ENCODE results near the gene PPP1R3D. TPM values are rescaled to one million over a fixed set of nuclear protein-coding genes. Genes with fewer than 3 reads are reported as not detected.

PPP1R3D gene
- polyA plus RNA-seq, 3 donors = 2.0 to 3.9 (median 3.5) TPM

- Histone ChIP-seq H3K27me3 (ENCODE audit: control insufficient read depth in 2 of 2, insufficient read depth in 2 of 2, low read length in 2 of 2) (no peaks in the 10 kb centered on the region), H3K9me3 (replicated peaks in 1 of 2; ENCODE audit: control insufficient read depth in 1 of 2, insufficient read depth in 1 of 2, low read length in 2 of 2) (no peaks in the 10 kb centered on the region), H3K4me3 (replicated peaks in 1 of 3; ENCODE audit: low read depth in 2 of 3, low read length in 3 of 3) (no peak overlapping the region), H3K4me1 (ENCODE audit: control insufficient read depth in 1 of 2, insufficient read depth in 2 of 2, low read length in 2 of 2) (peaks cover 28 to 38% of the 10 kb centered on the region in 2 donors), H3K79me2 (ENCODE audit: insufficient read depth, low read length) (peaks cover 31% of the 10 kb centered on the region), H3K36me3 (replicated peaks in 1 of 2; ENCODE audit: control insufficient read depth in 1 of 2, insufficient read depth in 2 of 2, low read length in 2 of 2) (peaks cover 0 to 12% of the 10 kb centered on the region in 2 donors), H3K4me2 (replicated peaks; ENCODE audit: extremely low read depth, low read length, poor library complexity, severe bottlenecking) (peak overlapping the region; percentile 83), H3K27ac (ENCODE audit: low read depth in 1 of 2, low read length in 2 of 2) (no peak overlapping the region), H2AFZ (ENCODE audit: insufficient read depth, low read depth, low read length, poor library complexity, severe bottlenecking) (no peak overlapping the region), H4K20me1 (ENCODE audit: insufficient read depth, low read length) (peaks cover 26% of the 10 kb centered on the region), H3K9ac (ENCODE audit: insufficient read depth, low read length, poor library complexity, severe bottlenecking) (no peak overlapping the region)
- Mint-ChIP-seq H3K9me3 (peaks cover 0 to 4% (median 0%) of the 10 kb centered on the region in 7 donors), H3K4me3 (peak overlapping the region; percentile 59 to 64), H3K4me1 (peaks cover 28% of the 10 kb centered on the region), H3K27me3 (ENCODE audit: low read depth in 3 of 3) (peaks cover 0 to 9% (median 5%) of the 10 kb centered on the region in 3 donors), H3K27ac (no peak overlapping the region), H3K36me3 (peaks cover 8 to 13% of the 10 kb centered on the region in 2 donors)
- 83% methylated on average over 66 of the region's 72 CpGs for WGBS (ENCODE audit: insufficient coverage)
- TF ChIP-seq CTCF (IDR thresholded peaks at IDR 0.05) = no peak
- no peak for DNase-seq
- intact Hi-C loops (cut with micrococcal nuclease) = no loop called here
Observed at GRCh38 chr20:59932616-59933295, 7.3 kb downstream of the PPP1R3D start.

- H4K20me1 ChIP-seq (ENCODE audit: insufficient read depth, low read length) = peaks cover 17% of the 10 kb centered on the region
- no peak overlapping the region for H2AFZ ChIP-seq (ENCODE audit: insufficient read depth, low read depth, low read length, poor library complexity, severe bottlenecking)
- H3K4me2 ChIP-seq (replicated peaks; ENCODE audit: extremely low read depth, low read length, poor library complexity, severe bottlenecking) = no peak overlapping the region
- H3K36me3 Mint-ChIP-seq = peaks cover 8 to 13% of the 10 kb centered on the region in 2 donors
- H3K4me1 Mint-ChIP-seq = peaks cover 18% of the 10 kb centered on the region
- peaks cover 0 to 12% of the 10 kb centered on the region in 2 donors for H3K36me3 ChIP-seq (replicated peaks in 1 of 2; ENCODE audit: control insufficient read depth in 1 of 2, insufficient read depth in 2 of 2, low read length in 2 of 2)
- H3K27me3 Mint-ChIP-seq (ENCODE audit: low read depth in 3 of 3) = peaks cover 0 to 11% (median 5%) of the 10 kb centered on the region in 3 donors
- intact Hi-C loops (cut with micrococcal nuclease) = no loop called here
- H3K4me3 Mint-ChIP-seq = no peak overlapping the region
- 100% methylated on average over 2 of the region's 9 CpGs for WGBS (ENCODE audit: insufficient coverage)
- H3K27me3 ChIP-seq (ENCODE audit: control insufficient read depth in 2 of 2, insufficient read depth in 2 of 2, low read length in 2 of 2) = peaks cover 0 to 2% of the 10 kb centered on the region in 2 donors
- peaks cover 17 to 27% of the 10 kb centered on the region in 2 donors for H3K4me1 ChIP-seq (ENCODE audit: control insufficient read depth in 1 of 2, insufficient read depth in 2 of 2, low read length in 2 of 2)
- no peak overlapping the region for H3K27ac Mint-ChIP-seq
- no peaks in the 10 kb centered on the region for H3K9me3 ChIP-seq (replicated peaks in 1 of 2; ENCODE audit: control insufficient read depth in 1 of 2, insufficient read depth in 1 of 2, low read length in 2 of 2)
- peaks cover 21% of the 10 kb centered on the region for H3K79me2 ChIP-seq (ENCODE audit: insufficient read depth, low read length)
- TF ChIP-seq CTCF (IDR thresholded peaks at IDR 0.05) = no peak
- H3K27ac ChIP-seq (ENCODE audit: low read depth in 1 of 2, low read length in 2 of 2) = no peak overlapping the region
- H3K4me3 ChIP-seq (replicated peaks in 1 of 3; ENCODE audit: low read depth in 2 of 3, low read length in 3 of 3) = no peak overlapping the region
- no peak for DNase-seq
- peaks cover 0 to 4% (median 0%) of the 10 kb centered on the region in 7 donors for H3K9me3 Mint-ChIP-seq
- no peak overlapping the region for H3K9ac ChIP-seq (ENCODE audit: insufficient read depth, low read length, poor library complexity, severe bottlenecking)
Observed at GRCh38 chr20:59931511-59932312, 8.4 kb downstream of the PPP1R3D start.

All from CD14-positive monocyte (primary cell).